ENCODE data around the gene MDGA2.

The MDGA2 gene

DNA sequence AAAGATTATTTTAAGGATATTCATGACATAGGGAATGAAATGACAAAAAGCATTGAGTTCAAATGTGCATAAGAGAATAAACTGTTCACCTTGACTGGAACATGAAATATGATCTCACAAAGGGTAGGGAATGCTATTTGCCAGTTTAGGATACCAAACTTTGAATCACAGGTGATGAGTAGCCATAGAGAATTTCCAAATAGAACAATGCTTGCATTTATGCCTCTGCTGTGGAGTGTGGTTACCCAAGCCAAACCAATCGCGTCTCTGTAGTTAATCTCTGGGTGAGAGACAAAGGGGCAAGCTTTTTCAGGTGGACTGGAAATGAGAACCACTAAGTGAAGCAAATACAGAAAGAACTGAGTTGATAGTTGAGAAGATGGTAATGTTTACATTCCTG, 652.7 kb downstream of the MDGA2 start:
- TF ChIP-seq CTCF (IDR thresholded peaks at IDR 0.05): no peak
- H3K27me3 ChIP-seq: no peaks in the 10 kb centered on the region
- intact Hi-C loops (cut with DNase I; ENCODE audit: low total_unique reads): no loop called here
- no peak for DNase-seq
- H3K4me3 ChIP-seq: no peak overlapping the region
- no peaks in the 10 kb centered on the region for H3K4me1 ChIP-seq
- H3K27ac ChIP-seq: no peak overlapping the region
- H3K9me3 ChIP-seq: no peaks in the 10 kb centered on the region
- H3K36me3 ChIP-seq: no peaks in the 10 kb centered on the region

GRCh38 chr14:47020500-47020899, 654.9 kb downstream of the MDGA2 start:
- Histone ChIP-seq H3K4me3 (no peak overlapping the region), H3K4me1 (no peaks in the 10 kb centered on the region), H3K36me3 (no peaks in the 10 kb centered on the region), H3K9me3 (no peaks in the 10 kb centered on the region), H3K27ac (no peak overlapping the region), H3K27me3 (no peaks in the 10 kb centered on the region)
- no peak for DNase-seq
- TF ChIP-seq CTCF (IDR thresholded peaks at IDR 0.05): no peak
- intact Hi-C loops (cut with DNase I; ENCODE audit: low total_unique reads): no loop called here

DNA sequence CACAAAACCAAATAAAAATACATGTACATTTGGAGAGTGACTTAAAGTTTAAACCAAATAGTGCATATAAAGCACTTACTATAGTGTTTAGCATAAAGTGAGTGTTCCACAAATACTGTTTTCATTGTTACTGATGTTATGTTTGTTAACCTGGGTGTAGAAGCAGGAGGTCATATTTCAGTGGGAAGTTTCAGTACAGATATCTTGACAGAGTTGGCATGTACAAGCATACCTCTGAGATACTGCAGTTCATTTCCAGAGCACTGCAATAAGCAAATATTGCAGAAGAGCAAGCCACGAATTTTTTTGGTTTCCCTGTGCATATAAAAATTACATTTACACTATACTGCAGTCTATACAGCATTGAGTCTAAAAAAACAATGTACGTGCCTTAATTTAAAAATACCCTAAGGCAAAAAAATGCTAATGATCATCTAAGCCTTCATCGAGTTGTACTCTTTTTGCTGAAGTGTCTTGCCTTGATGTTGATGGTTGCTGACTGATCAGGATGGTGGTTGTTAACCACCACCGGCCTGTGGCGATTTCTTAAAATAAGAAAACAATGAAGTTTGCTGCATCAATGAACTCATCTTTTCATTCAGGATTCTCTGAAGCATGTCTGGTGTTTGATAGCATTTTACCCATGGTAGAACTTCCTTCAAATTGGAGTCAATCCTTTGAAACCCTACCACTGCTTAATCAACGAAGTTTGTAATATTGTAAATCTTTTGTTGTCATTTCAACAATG, 662.7 kb downstream of the MDGA2 start:
- no peak for DNase-seq
- H3K4me3 ChIP-seq: no peak overlapping the region
- H3K27ac ChIP-seq: no peak overlapping the region
- TF ChIP-seq CTCF (IDR thresholded peaks at IDR 0.05): no peak
- H3K9me3 ChIP-seq: no peaks in the 10 kb centered on the region
- intact Hi-C loops (cut with DNase I; ENCODE audit: low total_unique reads): no loop called here
- H3K36me3 ChIP-seq: no peaks in the 10 kb centered on the region
- no peaks in the 10 kb centered on the region for H3K27me3 ChIP-seq
- no peaks in the 10 kb centered on the region for H3K4me1 ChIP-seq

DNA sequence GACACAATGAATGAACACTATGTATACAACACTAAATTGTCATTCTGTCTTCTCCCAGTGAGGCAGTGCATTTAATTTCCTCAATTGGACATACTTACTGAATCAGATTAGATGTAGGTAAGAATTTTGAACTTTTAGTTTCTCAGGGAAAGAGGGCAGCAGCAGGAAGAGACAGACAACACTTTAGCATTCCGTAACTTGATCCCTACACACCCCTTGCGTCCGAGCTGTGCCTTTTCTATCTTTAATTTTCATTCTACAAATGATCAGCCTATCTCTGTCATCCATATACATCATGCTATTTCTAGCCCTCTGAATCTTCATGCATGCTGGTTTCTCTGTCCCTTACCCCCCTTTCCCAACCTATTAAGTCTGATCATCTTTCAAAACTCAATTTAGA, 665.8 kb downstream of the MDGA2 start:
- intact Hi-C loops (cut with DNase I; ENCODE audit: low total_unique reads): no loop called here
- H3K9me3 ChIP-seq: no peaks in the 10 kb centered on the region
- no peaks in the 10 kb centered on the region for H3K27me3 ChIP-seq
- no peak for DNase-seq
- H3K27ac ChIP-seq: no peak overlapping the region
- H3K4me1 ChIP-seq: no peaks in the 10 kb centered on the region
- no peak for TF ChIP-seq CTCF (IDR thresholded peaks at IDR 0.05)
- H3K36me3 ChIP-seq: no peaks in the 10 kb centered on the region
- H3K4me3 ChIP-seq: no peak overlapping the region

- Histone ChIP-seq H3K27me3 (no peaks in the 10 kb centered on the region), H3K27ac (no peak overlapping the region), H3K36me3 (no peaks in the 10 kb centered on the region), H3K4me3 (no peak overlapping the region), H3K9me3 (no peaks in the 10 kb centered on the region), H3K4me1 (no peaks in the 10 kb centered on the region)
- TF ChIP-seq CTCF (IDR thresholded peaks at IDR 0.05): no peak
- intact Hi-C loops (cut with DNase I; ENCODE audit: low total_unique reads): no loop called here
- no peak for DNase-seq
These were observed 666.7 kb downstream of the MDGA2 start for GRCh38 chr14:47008732-47009131.

DNA sequence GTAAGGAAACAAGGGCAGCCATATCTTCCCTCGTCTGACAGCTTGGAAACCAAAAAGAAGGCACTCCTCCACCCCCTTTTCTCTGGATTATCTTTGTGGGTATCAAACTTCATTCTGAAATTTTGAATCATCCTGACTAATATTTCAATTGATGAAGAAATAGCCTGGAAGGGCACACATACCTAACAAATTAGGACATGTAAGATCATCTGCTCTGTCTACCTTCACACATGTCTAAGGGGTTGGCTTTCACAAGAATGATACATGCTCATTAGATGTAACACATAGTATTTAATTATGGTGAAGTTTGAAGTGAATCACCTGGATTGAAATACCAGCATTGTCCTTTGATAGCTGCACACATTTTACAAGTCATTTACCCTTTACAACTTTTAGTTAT, 675.7 kb downstream of the MDGA2 start:
- intact Hi-C loops (cut with DNase I; ENCODE audit: low total_unique reads): no loop called here
- Histone ChIP-seq H3K4me1 (no peaks in the 10 kb centered on the region), H3K27ac (no peak overlapping the region), H3K36me3 (no peaks in the 10 kb centered on the region), H3K4me3 (no peak overlapping the region), H3K9me3 (no peaks in the 10 kb centered on the region), H3K27me3 (no peaks in the 10 kb centered on the region)
- no peak for TF ChIP-seq CTCF (IDR thresholded peaks at IDR 0.05)
- DNase-seq: no peak

Data from tibial artery (tissue), 4 donors.